ENCODE data around the gene KCNJ10.

The KCNJ10 gene

DNA sequence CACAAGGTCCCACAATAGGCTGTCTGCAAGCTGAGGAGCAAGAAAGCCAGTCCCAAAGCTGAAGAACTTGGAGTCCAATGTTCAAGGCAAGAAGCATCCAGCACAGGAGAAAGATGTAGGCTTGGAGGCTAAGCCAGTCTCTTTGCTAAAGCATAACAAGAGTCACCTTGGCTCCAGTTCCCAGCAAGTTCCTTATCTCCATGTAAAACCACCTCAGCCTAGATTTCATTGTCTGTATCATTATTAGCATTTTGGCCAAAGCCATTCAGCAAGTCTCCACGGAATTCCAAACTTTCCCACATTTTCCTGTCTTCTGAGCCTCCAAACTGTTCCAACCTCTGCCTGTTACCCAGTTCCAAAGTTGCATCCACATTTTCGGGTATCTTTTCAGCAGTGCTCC lies 75.1 kb downstream of the KCNJ10 start:
- Histone ChIP-seq H3K36me3 (ENCODE audit: control insufficient read depth in 1 of 2, insufficient read depth in 2 of 2, low read length in 2 of 2) (no peaks in the 10 kb centered on the region), H3K9me3 (ENCODE audit: control insufficient read depth in 1 of 2, low read length in 2 of 2) (no peaks in the 10 kb centered on the region), H3K27me3 (ENCODE audit: low read depth, low read length) (no peaks in the 10 kb centered on the region), H3K4me3 (ENCODE audit: low read depth in 1 of 2, low read length in 2 of 2) (no peak overlapping the region), H3K4me1 (ENCODE audit: control insufficient read depth in 1 of 2, insufficient read depth in 2 of 2, low read length in 2 of 2) (no peaks in the 10 kb centered on the region), H3K27ac (ENCODE audit: low read length) (no peak overlapping the region)

DNA sequence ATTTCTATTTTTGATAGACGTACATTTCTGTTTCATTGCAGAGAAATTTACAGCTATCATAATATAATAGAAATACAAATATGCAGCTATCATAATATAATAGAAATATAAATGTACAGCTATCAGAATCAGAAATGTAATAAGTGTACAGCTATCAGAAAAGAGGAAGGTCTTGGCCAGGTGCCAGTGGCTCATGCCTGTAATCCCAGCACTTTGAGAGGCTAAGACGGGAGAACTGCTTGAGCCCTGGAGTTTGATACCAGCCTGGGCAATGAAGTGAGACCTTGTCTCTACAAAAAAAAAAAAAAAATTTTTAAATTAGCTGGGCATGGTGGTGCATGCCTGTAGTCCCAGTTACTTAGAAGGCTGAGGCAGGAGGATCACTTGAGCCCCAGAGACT lies 76.0 kb downstream of the KCNJ10 start:
- no peaks in the 10 kb centered on the region for H3K9me3 ChIP-seq (ENCODE audit: control insufficient read depth in 1 of 2, low read length in 2 of 2)

DNA sequence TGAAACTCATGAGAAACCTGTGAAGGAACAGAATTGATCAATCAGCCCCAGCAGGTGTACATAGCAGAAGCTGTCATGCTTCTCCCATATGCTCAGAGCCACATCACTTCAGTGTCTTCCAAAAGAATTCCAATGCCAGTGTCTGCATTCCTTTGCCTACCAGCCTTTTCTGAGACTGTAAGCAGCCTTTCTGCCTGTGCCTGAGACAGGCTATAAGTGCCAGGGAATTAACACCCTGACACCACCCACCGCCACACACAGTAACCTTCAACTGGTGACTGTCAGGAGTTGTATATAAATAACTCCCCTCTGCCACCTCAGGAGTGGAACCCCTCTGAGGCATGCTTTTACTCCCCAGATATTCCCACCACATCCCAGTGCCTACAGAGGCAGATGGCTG lies 77.8 kb downstream of the KCNJ10 start:
- Histone ChIP-seq H3K27ac (ENCODE audit: low read length) (no peak overlapping the region), H3K4me3 (ENCODE audit: low read depth in 1 of 2, low read length in 2 of 2) (no peak overlapping the region), H3K9me3 (ENCODE audit: control insufficient read depth in 1 of 2, low read length in 2 of 2) (no peaks in the 10 kb centered on the region), H3K36me3 (ENCODE audit: control insufficient read depth in 1 of 2, insufficient read depth in 2 of 2, low read length in 2 of 2) (no peaks in the 10 kb centered on the region), H3K4me1 (ENCODE audit: control insufficient read depth in 1 of 2, insufficient read depth in 2 of 2, low read length in 2 of 2) (no peaks in the 10 kb centered on the region), H3K27me3 (ENCODE audit: low read depth, low read length) (no peaks in the 10 kb centered on the region)

More for the DNA sequence above, 76.0 kb downstream of the KCNJ10 start:
- no peaks in the 10 kb centered on the region for H3K4me1 ChIP-seq (ENCODE audit: control insufficient read depth in 1 of 2, insufficient read depth in 2 of 2, low read length in 2 of 2)
- no peak overlapping the region for H3K4me3 ChIP-seq (ENCODE audit: low read depth in 1 of 2, low read length in 2 of 2)
- no peaks in the 10 kb centered on the region for H3K27me3 ChIP-seq (ENCODE audit: low read depth, low read length)
- H3K36me3 ChIP-seq (ENCODE audit: control insufficient read depth in 1 of 2, insufficient read depth in 2 of 2, low read length in 2 of 2): no peaks in the 10 kb centered on the region
- no peak overlapping the region for H3K27ac ChIP-seq (ENCODE audit: low read length)

DNA sequence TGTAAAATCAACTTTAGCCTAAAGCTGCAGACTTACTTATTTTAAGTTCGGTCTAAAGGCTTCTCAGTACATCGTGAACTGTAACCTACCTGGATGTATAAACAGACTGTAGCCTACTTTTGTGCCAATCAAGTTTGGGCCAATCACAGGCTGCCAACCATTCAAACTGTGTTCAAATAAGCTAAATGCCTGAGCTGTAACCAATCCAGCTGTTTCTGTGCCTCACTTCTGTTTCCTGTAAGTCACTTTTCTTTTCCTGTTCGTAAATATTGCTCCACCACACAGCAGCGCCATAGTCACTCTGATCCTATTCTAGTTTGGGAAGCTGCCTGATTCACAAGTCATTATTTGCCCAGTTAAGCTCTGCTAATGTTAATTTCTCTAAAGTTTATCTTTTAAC lies 78.4 kb downstream of the KCNJ10 start:
- Histone ChIP-seq H3K4me1 (ENCODE audit: control insufficient read depth in 1 of 2, insufficient read depth in 2 of 2, low read length in 2 of 2) (no peaks in the 10 kb centered on the region), H3K27ac (ENCODE audit: low read length) (no peak overlapping the region), H3K4me3 (ENCODE audit: low read depth in 1 of 2, low read length in 2 of 2) (no peak overlapping the region)

DNA sequence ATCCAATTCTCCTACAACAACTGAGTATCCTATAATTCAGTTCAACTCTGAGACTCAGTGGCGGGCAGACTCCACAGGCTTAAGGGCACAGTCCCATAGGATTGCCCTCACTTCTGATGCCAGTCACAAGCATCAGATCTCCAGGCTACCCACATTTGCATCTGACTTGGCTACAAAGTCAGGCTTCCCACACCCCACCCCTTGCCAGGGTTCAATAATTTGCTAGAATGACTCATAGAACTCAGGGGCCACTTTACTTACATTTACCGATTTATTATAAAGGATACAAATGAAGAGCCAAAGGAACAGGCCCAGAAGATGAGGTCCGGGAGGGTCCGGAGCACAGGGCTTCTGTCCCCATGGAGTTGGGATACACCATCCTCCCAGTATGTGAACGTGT lies 80.0 kb downstream of the KCNJ10 start:
- no peaks in the 10 kb centered on the region for H3K27me3 ChIP-seq (ENCODE audit: low read depth, low read length)
- no peaks in the 10 kb centered on the region for H3K9me3 ChIP-seq (ENCODE audit: control insufficient read depth in 1 of 2, low read length in 2 of 2)
- no peaks in the 10 kb centered on the region for H3K36me3 ChIP-seq (ENCODE audit: control insufficient read depth in 1 of 2, insufficient read depth in 2 of 2, low read length in 2 of 2)
- no peak overlapping the region for H3K4me3 ChIP-seq (ENCODE audit: low read depth in 1 of 2, low read length in 2 of 2)
- H3K27ac ChIP-seq (ENCODE audit: low read length): no peak overlapping the region
- H3K4me1 ChIP-seq (ENCODE audit: control insufficient read depth in 1 of 2, insufficient read depth in 2 of 2, low read length in 2 of 2): no peaks in the 10 kb centered on the region

More for the DNA sequence above, 78.4 kb downstream of the KCNJ10 start:
- no peaks in the 10 kb centered on the region for H3K27me3 ChIP-seq (ENCODE audit: low read depth, low read length)
- no peaks in the 10 kb centered on the region for H3K36me3 ChIP-seq (ENCODE audit: control insufficient read depth in 1 of 2, insufficient read depth in 2 of 2, low read length in 2 of 2)
- no peaks in the 10 kb centered on the region for H3K9me3 ChIP-seq (ENCODE audit: control insufficient read depth in 1 of 2, low read length in 2 of 2)

DNA sequence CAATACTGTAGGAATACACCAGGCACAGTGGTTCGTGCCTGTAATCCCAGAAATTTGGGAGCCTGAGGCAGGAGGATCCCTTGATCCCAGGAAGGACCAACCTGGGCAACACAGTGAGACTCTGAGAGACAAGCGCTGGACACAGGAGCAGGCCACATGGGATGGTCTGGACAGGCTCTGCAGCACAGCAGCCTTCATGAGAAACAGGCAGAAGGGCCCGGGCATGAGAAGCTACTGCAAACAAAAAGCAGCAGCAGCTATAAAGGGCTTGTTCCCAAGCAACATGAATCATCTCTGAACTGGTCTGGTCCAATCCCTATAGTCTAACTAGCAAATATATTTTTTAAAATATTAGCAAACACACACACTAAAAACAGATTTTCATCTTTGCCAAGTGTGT lies 80.4 kb downstream of the KCNJ10 start:
- no peak overlapping the region for H3K4me3 ChIP-seq (ENCODE audit: low read depth in 1 of 2, low read length in 2 of 2)
- no peak overlapping the region for H3K27ac ChIP-seq (ENCODE audit: low read length)
- H3K9me3 ChIP-seq (ENCODE audit: control insufficient read depth in 1 of 2, low read length in 2 of 2): no peaks in the 10 kb centered on the region
- no peaks in the 10 kb centered on the region for H3K27me3 ChIP-seq (ENCODE audit: low read depth, low read length)
- H3K4me1 ChIP-seq (ENCODE audit: control insufficient read depth in 1 of 2, insufficient read depth in 2 of 2, low read length in 2 of 2): no peaks in the 10 kb centered on the region
- no peaks in the 10 kb centered on the region for H3K36me3 ChIP-seq (ENCODE audit: control insufficient read depth in 1 of 2, insufficient read depth in 2 of 2, low read length in 2 of 2)

DNA sequence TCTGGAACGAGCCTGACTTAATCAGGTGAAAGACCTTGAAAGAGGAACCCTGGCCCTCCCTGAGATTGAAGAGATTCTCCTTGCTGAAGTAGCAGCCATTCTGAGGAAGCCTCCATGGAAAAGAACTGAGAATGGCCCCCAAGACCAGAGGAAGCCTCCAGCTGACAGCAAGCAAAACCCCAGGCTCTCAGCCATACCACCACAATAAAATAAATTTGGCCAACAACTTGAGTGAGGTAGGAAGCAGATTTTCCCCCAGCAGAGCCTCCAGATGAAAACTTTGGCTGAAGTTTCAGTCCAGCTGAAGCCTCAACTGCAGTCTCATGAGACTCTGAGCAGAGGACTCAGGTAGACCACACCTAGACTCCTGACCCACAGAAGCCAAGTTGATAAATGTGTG lies 82.0 kb downstream of the KCNJ10 start:
- Histone ChIP-seq H3K4me3 (ENCODE audit: low read depth in 1 of 2, low read length in 2 of 2) (no peak overlapping the region), H3K4me1 (ENCODE audit: control insufficient read depth in 1 of 2, insufficient read depth in 2 of 2, low read length in 2 of 2) (no peaks in the 10 kb centered on the region), H3K9me3 (ENCODE audit: control insufficient read depth in 1 of 2, low read length in 2 of 2) (no peaks in the 10 kb centered on the region), H3K36me3 (ENCODE audit: control insufficient read depth in 1 of 2, insufficient read depth in 2 of 2, low read length in 2 of 2) (no peaks in the 10 kb centered on the region), H3K27me3 (ENCODE audit: low read depth, low read length) (no peaks in the 10 kb centered on the region), H3K27ac (ENCODE audit: low read length) (no peak overlapping the region)

DNA sequence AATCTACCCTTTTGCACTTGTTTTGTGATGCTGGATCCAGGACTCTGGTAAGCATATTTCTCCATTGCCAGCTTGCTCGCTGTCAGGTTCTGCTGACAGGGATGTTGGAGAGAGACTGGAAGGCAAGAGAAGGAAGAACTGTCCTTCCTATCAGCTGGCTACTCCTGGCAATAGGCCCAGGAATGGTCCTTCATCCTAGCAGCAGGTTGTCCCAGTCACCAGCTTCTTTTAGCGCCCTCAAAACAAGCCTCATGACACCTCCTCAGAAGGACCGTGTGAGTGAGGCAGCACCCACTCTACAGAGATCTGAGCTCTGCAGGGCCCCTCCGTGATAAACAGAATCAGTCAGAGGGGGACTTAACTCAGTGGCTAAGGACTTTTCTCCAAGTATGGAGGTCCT lies 82.8 kb downstream of the KCNJ10 start:
- Histone ChIP-seq H3K9me3 (ENCODE audit: control insufficient read depth in 1 of 2, low read length in 2 of 2) (no peaks in the 10 kb centered on the region), H3K4me1 (ENCODE audit: control insufficient read depth in 1 of 2, insufficient read depth in 2 of 2, low read length in 2 of 2) (no peaks in the 10 kb centered on the region), H3K36me3 (ENCODE audit: control insufficient read depth in 1 of 2, insufficient read depth in 2 of 2, low read length in 2 of 2) (no peaks in the 10 kb centered on the region), H3K27ac (ENCODE audit: low read length) (no peak overlapping the region), H3K4me3 (ENCODE audit: low read depth in 1 of 2, low read length in 2 of 2) (no peak overlapping the region), H3K27me3 (ENCODE audit: low read depth, low read length) (no peaks in the 10 kb centered on the region)

DNA sequence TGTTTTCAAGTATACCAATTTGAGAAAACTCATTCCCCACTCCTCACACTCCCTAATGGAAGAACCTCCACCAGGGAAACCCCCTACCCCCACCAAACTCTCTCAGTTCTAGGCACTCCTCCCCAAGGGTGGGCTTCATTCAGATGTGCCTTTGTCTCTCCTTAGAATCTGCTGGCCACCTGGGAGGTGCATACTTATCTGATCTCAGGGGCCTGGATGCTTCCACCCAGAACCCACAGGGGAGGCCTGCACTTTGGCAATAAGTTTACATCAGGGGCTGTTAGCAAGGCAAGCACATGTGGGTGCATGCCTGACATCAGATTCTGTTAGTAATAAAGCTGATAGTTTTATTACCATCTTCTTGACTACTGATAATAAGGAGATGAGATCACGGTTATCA lies 83.4 kb downstream of the KCNJ10 start:
- H3K36me3 ChIP-seq (ENCODE audit: control insufficient read depth in 1 of 2, insufficient read depth in 2 of 2, low read length in 2 of 2): no peaks in the 10 kb centered on the region
- H3K4me1 ChIP-seq (ENCODE audit: control insufficient read depth in 1 of 2, insufficient read depth in 2 of 2, low read length in 2 of 2): no peaks in the 10 kb centered on the region
- no peak overlapping the region for H3K4me3 ChIP-seq (ENCODE audit: low read depth in 1 of 2, low read length in 2 of 2)
- no peaks in the 10 kb centered on the region for H3K27me3 ChIP-seq (ENCODE audit: low read depth, low read length)
- H3K9me3 ChIP-seq (ENCODE audit: control insufficient read depth in 1 of 2, low read length in 2 of 2): no peaks in the 10 kb centered on the region
- no peak overlapping the region for H3K27ac ChIP-seq (ENCODE audit: low read length)

DNA sequence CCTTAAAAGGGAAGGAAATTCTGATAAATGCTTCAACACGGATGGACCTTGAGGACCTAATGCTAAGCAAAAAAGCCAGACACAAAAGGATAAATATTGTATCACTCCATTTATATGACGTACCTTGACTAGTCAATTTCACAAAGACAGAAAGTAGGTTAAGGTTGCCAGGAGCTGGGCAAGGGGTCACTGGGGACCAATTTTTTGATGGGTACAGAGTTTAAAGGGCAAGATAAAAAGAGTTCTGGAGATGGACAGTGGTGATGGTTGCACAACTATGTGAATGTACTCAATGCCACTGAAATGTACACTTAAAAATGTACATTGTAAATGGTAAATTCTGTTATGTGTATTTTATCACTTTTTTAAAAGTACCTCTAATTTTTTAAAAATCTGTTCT lies 83.9 kb downstream of the KCNJ10 start:
- H3K4me3 ChIP-seq (ENCODE audit: low read depth in 1 of 2, low read length in 2 of 2): no peak overlapping the region
- H3K4me1 ChIP-seq (ENCODE audit: control insufficient read depth in 1 of 2, insufficient read depth in 2 of 2, low read length in 2 of 2): no peaks in the 10 kb centered on the region
- H3K36me3 ChIP-seq (ENCODE audit: control insufficient read depth in 1 of 2, insufficient read depth in 2 of 2, low read length in 2 of 2): no peaks in the 10 kb centered on the region
- no peak overlapping the region for H3K27ac ChIP-seq (ENCODE audit: low read length)
- no peaks in the 10 kb centered on the region for H3K27me3 ChIP-seq (ENCODE audit: low read depth, low read length)
- H3K9me3 ChIP-seq (ENCODE audit: control insufficient read depth in 1 of 2, low read length in 2 of 2): no peaks in the 10 kb centered on the region

DNA sequence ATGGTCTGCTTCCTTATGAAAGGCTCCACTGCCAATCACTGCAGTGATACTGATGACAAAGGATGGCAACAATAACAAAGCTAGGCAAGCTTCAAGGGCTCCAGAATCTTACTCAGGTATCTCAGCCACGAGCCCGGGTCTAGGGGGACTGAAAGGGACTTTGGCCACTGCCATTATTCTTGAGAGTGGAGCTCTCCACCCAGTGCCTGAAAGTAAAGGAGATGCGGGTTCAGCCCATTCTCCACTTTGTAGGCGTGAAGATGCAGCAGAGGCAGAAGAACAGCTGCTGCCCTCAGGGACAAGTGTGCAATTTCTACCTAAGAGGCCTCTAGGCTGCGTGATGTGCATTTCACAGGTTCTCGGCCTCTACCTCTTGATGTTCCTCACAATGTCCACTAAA lies 84.5 kb downstream of the KCNJ10 start:
- H3K4me1 ChIP-seq (ENCODE audit: control insufficient read depth in 1 of 2, insufficient read depth in 2 of 2, low read length in 2 of 2): no peaks in the 10 kb centered on the region
- no peak overlapping the region for H3K4me3 ChIP-seq (ENCODE audit: low read depth in 1 of 2, low read length in 2 of 2)
- H3K27me3 ChIP-seq (ENCODE audit: low read depth, low read length): no peaks in the 10 kb centered on the region
- H3K9me3 ChIP-seq (ENCODE audit: control insufficient read depth in 1 of 2, low read length in 2 of 2): no peaks in the 10 kb centered on the region
- H3K27ac ChIP-seq (ENCODE audit: low read length): no peak overlapping the region
- H3K36me3 ChIP-seq (ENCODE audit: control insufficient read depth in 1 of 2, insufficient read depth in 2 of 2, low read length in 2 of 2): no peaks in the 10 kb centered on the region

DNA sequence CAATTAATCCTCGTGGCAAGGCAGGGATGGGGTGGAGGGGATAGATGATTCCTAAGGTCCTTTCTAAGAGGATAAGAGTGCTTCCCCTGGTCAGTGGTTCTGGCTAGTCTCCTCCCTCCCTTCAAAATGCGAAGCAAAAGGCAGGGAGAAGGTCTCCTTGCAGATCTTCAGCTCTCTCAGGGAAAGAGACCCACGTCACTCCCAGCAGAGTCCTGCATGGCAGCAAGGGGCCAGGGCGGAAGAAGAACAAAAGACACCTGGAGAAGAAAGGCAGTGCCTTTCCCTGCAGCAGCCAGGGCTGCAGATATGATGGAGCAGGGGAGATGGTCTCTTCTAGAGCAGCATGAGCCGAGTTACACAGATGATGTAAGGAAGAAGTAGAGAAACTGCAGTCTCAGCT lies 86.3 kb downstream of the KCNJ10 start:
- Histone ChIP-seq H3K27ac (ENCODE audit: low read length) (no peak overlapping the region), H3K9me3 (ENCODE audit: control insufficient read depth in 1 of 2, low read length in 2 of 2) (no peaks in the 10 kb centered on the region), H3K4me1 (ENCODE audit: control insufficient read depth in 1 of 2, insufficient read depth in 2 of 2, low read length in 2 of 2) (peaks cover 0 to under 1% of the 10 kb centered on the region in 2 donors), H3K36me3 (ENCODE audit: control insufficient read depth in 1 of 2, insufficient read depth in 2 of 2, low read length in 2 of 2) (no peaks in the 10 kb centered on the region), H3K4me3 (ENCODE audit: low read depth in 1 of 2, low read length in 2 of 2) (no peak overlapping the region), H3K27me3 (ENCODE audit: low read depth, low read length) (no peaks in the 10 kb centered on the region)
